Measurements from ENCODE around the gene KLF9.

DNA sequence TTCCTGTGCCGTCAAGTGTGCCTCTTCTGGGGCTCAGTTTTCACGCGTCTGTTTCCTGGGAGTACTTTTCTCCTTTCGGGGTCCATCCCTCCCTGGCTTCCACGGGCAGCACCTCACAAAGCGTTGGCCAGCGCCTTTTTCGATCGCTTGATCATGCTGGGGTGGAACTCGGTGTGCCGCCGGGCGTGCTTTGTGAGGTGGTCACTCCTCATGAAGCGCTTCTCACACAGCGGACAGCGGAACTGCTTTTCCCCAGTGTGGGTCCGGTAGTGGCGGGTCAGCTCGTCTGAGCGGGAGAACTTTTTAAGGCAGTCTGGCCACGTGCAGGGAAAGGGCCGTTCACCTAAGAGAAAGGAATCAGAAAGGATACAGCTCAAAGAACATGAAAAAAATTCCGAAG lies 26.8 kb downstream of the KLF9 start:
- TF ChIP-seq CTCF (IDR thresholded peaks at IDR 0.05) (no peak), POLR2A (IDR thresholded peaks at IDR 0.05) (no peak), EP300 (IDR thresholded peaks at IDR 0.05) (no peak)

Data from ovary (tissue), 3 donors.